C1 segment of cervical spinal cord (tissue), 14 donors: ENCODE data around the gene CCR7.

Experiments
- DNase-seq, 14 donors: peaks; one replicate each; lab custom pipeline; 2025; lab: John Stamatoyannopoulos, UW

Gene CCR7

DNA sequence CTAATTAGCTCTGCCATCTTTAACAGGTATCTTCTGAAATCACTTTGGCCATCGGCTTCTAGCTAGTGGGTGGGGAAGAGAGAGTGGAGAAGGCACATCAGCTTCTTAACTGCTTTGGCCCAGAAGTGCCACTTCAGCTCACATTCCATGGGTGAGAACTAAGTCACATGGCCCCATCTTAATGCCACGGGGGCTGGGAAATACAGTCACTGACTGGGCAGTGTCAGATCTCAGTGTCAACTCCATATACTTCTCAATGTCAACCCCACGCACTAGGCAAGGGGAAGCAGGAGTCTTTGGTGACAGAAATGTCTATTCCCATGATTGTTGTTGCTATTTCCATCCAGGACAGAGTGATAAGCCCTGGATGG, 29.4 kb downstream of the CCR7 start:
- no peak for DNase-seq

DNA sequence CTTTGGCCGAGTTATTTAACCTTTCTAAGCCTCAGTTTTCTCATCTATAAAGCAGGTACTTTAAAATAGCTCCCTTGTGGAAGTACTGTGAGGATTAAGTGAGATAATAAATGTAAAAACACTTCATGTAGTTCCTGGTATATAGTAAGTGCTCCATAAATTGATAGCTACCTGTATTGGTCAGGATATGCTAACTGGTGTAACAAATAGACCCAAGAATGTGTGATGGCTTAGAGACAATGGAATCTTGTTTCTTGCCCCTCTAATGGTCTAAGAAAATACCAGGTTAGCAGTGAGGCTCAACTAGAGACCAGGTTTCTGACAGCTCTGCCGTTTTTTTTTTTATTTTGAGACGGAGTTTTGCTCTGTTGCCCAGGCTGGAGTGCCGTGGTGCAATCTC, 29.8 kb downstream of the CCR7 start:
- DNase-seq: no peak

DNA sequence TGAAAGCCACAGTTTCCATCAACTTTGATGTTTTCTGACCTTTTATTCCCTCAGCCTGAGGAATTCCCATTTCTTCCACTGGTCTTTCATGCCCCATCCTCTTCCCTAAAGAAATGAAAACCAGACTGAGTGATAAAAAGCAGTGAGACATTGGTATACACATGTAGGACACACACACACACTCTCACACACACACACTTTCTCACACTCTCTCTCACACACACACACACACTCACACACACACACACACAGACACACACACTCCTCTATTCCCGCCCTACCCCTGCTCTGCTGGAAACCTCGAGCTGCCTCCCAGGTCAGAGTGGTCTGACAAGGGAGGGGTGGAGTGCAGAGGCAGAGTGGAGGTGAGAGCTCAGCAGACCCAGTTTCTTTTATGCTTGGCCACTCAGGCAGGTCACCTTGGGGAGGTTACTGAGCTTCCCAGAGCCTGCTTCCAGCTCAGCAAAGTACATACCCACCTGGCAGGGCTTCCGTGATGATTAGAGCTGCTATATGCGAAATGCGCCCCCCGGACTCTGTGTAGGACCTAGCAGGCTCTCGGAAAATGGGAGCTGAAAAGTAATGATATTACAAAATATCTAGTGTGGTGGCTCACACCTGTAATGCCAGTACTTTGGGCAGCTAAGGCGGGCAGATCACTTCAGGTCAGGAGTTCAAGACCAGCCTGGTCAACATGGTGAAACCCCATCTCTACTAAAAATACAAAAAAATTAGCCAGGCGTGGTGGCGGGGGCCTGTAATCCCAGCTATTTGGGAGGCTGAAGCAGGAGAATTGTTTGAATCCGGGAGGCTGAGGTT, 30.7 kb downstream of the CCR7 start:
- no peak for DNase-seq

DNA sequence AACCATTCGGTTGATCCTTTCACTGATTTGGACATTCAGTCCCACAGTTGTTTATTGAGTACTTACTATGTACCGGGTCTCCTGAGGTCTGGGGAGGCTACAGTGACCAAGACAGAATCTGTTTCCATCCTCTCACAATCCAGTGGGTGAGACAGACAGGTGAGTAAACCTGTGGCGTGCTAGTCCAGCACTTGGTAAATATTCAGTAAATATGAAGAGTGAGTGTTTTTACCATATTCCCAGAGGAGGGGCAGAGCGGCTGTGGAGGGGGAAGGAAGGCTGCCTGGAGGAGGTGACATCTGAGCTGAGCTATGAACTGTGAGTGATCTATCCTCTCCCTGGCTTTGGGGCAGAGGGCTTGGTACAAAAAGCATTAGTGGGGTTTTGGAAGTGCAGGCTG, 31.4 kb downstream of the CCR7 start:
- no peak for DNase-seq

DNA sequence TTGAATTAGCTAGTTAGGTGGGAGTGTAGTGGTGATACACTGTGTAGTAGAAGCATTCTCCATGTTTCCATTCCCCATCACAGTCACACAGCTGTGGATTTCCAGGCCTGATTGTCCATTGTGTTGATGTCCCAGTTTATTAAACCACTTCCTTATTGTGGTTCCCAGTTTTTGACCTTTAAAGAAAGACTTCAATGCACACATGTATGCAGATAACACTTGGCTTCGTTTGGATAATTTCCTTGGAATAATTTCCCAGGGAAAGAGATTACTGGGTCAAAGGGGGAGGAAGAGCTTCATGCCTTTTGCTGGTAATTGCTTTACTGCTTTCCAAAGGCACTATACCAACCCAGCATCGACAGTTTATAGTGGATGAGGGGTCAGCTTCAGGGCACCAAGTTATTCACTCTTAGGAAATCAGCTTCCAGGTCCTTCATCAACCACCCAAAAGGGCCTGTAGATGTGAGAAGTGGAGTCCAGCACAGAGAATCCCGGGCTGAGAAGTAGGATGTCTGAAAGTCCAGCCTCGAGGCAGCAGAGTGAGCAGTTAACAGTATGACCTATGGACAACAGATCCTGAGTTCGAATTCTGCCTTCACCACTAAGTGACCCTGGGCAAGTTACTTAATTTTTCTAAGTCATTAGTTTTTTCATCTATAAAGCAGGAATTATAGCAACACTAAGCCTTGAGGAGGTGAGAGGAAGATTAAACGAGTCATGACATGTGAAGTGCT, 32.6 kb downstream of the CCR7 start:
- no peak for DNase-seq

DNA sequence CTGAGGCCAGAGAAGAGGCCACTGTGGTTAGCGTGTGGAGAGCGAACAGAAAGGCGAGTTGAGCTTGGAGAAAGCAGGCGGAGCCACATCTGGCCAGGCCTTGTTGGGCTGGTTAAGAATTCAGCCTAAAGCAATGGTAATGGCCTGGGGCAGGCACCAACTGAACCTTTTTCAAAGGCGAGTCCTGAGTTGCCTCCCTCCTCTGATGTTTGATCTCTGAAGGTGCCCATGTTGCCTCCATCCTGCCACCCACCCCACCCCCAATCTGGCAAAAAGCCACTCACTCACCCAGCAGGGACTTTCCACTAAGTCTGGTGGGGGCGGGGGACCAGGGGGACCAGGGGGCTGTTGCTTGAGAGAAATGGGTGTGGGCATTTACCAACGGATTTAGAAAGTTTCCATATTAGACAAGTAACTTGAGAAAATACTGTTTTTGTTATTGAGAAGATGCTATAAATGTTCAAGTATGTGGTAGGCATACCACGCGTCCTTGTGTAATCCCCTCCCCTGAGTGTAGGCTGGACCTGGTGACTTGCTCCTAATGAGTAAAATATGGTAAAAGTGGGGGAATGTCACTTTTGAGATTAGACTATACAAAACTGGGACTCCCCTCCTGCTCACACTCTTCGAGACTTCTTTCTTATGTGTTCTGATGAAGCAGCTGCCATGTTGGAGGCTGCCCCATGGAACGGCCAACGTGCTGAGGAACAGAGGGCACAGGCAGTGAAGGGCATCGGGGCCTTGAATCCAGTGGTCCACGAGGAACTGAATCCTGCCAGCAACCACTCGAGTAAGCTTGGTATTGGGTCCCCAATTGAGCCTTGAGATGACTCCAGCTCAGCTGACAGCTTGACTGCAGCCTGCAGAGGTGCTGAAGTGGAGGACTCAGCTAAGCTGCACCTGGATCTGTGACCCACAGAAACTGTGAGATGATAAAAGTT, 34.0 kb downstream of the CCR7 start:
- DNase-seq: no peak

DNA sequence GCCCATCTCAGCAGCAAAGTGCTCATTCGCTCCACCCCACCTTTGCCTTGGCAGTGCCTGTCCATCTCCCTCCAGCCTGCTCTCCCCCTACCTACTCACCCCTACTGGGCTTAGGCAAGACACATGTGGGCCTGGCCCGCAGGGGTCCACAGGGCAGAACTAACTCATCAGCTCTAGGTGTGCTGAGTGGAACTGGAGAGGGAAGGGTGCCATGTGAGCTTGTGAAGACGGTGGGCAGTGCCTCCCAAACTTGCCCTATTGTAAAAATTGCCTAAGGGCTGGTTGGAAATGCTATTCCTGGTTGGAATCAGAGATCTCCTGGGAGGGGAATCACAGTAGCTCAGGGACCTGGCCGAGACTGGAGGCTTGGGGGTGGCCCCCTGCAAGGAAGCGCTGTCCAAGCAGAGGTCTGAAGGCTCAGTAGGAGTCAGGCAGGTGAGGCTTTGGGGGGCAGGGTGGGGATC, 34.7 kb downstream of the CCR7 start:
- DNase-seq: no peak

DNA sequence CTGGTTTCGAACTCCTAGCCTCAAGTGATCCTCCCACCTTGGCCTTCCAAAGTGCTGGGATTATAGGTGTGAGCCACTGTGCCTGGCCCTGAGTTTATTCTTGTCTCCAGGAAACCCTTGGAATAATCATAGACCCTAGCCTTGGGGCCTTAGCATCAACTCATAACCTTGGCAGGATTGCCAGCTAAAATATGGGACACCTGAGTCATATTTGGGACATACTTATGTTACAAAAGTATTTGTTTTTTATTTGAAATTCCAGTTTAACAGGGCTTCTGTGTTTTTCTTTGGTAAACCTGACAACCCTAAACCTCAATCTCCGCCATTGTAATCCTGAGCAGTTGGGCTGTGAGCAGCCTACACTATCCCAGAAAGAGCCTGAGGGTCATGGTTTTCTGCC, 35.3 kb downstream of the CCR7 start:
- DNase-seq: no peak

DNA sequence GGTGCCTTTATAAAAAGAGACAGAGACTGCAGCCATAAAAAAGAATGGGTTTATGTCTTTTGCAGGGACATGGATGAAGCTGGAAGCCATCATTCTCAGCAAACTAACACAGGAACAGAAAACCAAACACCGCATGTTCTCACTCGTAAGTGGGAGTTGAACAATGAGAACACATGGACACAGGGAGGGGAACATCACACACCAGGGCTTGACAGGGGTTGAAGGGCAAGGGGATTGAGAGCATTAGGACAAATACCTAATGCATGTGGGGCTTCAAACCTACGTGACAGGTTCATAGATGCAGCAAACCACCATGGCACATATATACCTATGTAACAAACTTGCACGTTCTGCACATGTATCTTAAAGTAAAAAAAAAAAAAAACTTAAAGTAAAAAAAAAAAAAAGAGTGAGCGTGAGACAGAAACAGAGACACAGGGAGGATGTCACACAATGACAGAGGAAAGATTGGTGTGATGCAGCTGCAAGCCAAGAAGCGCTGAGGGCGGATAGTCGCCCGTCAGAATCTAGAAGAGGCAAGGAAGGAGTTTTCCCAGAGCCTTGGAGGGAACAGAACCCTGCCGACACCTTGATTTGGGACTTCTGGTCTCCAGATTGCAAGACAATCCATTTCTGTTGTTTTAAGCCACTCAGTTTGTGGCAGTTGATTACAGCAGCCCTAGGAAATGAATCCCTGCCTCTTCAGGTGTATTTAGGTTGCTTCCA, 36.4 kb downstream of the CCR7 start:
- DNase-seq: no peak

DNA sequence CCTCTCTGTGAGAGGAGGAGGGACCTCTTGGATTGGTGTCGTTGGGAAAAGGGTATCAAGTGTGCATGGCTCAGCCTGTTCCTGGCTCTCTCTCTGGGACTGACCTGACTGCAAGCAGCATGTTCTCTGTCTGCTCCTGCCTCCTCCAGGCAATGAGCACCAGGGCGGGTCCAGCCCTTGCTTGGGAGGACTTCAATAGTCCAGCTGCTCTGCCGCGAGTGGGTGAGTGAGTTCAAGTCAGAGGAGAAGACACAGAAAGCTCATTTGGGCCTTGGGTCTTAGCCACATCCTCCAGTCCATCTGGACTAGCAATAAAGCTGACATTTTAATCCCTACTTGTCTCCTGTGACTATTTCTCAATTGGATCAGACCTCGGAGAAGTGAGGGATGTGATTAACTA, 38.6 kb downstream of the CCR7 start:
- no peak for DNase-seq

DNA sequence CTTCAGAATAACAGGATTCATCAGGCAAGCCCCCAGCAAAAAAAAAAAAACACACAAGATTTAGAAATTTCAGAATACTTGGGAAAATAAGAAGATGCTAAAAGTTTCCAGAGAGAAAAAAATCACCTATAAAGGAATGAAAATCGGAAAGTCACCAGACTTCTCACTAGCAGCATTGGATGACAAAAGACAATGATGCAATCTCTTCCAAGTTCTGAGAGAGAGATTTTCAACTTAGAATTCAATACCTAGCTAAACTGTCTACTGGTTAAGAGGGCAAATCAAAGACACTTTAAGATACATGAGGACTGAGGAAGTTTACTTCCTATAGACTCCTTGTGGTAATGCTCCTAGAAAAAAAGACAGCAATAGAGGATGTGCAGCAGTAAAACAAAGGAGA, 40.0 kb downstream of the CCR7 start:
- no peak for DNase-seq

DNA sequence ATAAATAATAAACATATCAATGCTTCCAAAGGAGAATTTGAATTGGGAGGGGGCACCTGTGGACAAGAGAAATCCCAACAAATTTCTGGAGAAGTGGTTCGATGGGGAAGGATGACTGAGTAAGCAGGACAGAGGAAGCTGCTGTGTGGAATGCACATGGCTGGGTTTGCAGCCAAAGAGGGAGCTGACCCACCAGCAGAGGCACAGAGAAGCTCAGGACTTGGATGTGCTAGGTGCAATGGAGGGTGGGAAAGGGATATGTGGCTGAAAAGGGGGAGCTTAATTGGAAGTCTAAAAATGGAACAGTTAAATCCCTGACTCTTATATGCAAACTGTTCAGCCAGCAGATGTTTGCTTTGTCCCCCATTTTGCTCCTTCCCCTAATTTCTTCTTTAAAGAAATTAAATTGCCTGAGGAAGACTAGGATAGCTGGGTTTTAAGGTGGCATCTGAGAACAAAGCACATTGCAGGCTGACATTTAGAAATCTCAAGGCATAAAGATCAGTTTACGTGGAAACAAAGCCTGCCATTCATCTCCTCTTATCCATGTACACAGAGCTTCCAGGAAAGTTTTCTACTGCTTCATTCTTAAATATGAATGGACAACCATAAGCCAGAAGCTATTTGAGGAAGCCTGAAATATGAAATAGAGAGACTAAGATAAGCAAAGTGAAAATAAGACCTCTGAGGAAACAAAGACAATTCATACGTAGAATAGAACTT, 40.9 kb downstream of the CCR7 start:
- DNase-seq: no peak

DNA sequence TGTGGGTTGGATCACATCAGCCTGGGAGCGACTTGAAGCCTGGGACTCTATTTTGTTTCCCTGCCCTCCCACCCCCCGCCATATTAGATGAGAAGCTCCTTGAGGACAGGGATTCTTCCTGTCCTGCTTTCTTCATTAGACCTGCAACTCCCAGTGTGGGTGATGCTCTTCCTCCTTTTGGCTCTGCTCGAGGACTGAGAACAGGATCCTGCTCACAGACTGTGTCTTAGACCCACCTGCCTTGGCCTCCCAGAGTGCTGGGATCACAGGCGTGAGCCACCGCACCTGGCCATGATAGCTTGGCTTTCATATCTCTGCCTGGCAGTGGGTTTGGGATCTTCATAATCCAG, 42.3 kb downstream of the CCR7 start:
- no peak for DNase-seq

DNA sequence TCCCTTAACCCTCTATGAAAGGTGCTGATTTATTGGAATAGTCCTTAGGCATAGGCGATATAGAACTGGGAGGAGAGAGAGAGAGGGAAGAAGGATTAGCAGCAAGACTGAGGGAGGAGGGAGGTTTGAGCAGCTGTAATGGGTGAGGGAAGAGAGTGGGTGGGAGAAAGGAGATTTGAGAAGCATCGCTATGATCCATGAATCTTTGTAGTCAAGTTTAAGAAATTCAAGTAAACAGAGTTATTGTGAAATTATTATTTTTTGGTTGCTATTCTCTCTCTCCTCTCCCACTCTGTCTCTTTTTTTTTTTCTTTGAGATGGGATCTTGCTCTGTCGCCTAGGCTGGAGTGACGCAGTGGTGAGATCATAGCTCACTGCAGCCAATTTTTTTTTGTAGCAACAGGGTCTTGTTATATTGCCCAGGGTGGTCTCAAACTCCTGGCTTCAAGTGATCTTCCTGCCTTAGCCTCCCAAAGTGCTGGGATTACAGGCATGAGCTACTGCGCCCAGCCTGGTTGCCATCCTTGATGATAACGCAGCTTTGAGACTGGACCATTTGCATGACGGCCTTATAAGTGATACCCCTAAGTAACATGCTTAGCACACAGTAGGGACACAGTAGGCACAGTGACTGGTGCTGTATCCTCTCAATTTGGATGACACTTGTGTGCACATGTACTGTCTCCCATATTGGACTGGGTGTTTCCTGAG, 42.9 kb downstream of the CCR7 start:
- no peak for DNase-seq

DNA sequence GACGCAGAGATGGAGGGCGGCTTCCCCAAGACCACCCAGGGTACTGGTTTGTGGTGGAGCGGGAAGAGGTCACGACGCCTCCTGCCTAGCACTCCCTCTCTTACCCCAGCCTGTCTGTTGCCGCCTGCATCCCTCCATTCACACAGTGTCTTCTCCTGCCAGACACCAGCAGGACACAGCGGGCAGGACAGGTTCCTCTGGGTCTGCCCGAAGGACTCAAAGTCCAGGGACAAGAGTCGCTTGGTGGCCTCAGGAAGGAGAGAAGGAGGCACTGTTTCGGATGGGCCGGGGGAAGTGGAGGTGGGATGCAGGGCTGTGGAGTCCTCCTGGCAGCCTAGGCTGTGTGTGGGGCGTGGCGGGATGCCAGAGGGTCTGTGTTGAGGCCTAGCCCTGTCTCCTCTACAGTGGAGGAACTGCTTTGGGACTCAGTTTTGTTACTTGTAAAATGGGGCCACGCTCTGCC, 44.2 kb downstream of the CCR7 start:
- DNase-seq: no peak

DNA sequence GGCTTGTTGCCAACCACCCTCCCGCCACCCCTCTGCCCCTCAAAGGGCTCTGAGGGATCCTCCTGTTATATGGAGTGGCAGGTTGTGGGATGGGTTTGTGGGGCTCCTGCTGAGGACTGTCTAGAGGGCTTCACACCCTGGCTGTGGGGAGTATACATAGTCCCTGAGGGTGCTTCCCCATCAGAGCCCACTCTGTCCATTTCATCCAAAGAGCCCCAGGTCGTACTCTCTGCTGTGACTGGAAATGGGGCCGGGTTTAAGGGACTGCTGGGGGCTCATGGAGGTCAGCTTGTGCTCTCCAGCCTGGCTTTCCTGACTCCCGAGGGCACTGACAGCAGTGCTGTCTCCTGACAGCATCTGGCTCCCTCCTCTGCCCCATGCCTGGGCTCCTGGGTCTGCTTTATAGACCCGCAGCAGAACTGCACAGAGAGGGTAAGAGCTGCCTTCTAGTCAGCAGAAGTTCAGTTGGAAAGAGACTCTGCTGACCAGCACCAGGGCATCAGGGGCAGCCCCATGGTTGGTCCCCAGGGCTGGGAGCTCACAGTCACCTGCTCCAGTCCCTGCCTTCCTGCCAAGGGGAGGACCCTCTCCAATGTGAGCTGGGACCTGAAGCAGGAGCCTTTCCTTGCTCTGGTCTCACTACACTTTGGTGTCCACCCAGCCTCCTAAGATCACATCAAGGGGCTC, 46.0 kb downstream of the CCR7 start:
- no peak for DNase-seq

DNA sequence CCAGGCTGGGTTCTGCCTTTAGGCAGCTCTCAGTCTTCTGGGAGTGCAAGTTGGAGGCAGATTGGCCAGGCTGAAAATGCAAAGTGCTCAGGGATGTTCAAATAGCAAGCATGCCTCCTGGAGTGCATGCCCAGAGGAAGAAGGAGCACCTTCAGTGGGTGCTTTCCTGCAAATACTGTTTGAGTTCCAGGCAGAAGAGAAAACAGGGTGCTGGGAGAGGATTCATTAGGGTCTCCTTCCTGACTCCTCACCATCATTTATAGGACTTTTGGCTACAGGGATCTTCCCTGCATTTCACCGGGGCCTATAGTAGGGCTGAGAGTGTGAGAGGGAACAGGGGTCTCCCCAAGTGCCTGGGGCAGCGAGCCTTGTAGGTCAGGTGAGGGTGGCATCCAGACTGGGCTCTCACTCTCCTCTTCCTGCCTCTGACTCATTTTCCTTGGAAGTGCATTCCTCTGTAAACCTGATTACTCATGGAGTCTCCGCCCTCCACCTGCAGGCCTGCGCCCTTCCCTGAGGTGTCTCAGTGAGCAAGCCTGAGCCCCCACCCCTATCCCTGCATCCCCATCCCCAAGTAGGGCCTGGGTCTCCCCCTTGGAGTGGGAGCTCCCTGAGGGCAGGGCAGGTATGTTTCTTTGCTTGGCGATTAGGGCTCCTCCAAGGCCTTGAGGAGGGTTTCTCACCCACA, 46.7 kb downstream of the CCR7 start:
- DNase-seq: no peak

DNA sequence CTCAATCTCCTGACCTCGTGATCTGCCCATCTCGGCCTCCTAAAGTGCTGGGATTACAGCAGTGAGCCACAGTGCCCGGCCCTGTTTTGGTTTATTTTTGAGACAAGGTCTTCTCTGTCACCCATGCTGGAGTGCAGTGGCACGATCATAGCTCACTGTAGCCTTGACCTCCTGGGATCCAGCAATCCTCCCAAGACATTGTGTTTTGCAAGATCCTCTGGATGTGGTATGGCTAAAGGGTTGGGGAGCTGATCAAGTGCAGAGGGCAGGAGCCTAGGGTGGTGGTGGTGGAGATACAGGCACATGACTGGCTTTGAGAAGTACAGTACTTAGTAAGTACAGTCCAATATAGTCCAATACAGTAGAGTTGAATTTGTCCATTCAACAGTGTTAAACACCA, 47.3 kb downstream of the CCR7 start:
- no peak for DNase-seq

DNA sequence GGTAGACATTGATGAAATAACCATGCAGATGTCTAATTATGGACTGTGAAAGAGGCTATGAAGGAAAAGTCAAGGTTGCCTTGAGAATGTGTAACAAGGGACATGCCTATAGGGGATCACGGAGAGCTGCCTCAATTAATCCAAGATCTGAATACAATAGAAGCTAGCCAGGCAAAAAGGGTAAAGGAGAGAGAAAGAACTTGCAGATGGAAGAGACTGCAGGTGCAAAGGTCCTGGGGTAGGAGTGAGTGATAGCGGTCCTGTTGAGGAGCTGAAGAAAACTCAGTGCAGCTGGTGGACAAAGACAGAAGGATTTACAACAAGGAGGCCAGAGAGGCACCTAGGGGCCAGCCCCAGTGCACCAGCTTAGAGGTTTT, 48.0 kb downstream of the CCR7 start:
- DNase-seq: no peak
